Heart left ventricle (tissue), 13 donors: ENCODE data around the gene FNIP1.

Experiments used
- CTCF ChIP-seq, 12 donors: fragments of 200-600 bp; sonication (generic) in 4 of 12; IDR thresholded peaks; one replicate each; pipeline versions ENCODE4 v1.5.0 to v1.8.0; 2018 to 2022; ENCODE audit warnings: antibody characterized with exemption in 12 of 12, mild to moderate bottlenecking in 5 of 12
- POLR2A ChIP-seq, 2 donors: fragments of 450-650 bp; IDR thresholded peaks; one replicate each; pipeline ENCODE4 v1.6.1; 2017; ENCODE audit warnings: antibody characterized with exemption in 2 of 2, mild to moderate bottlenecking in 2 of 2, moderate library complexity in 2 of 2
- donor health status: ischemic (EF 13 %, LVEDD 7.1; RV severe dilation, severe dysfunction).
- donor health status: DM: no; HTN: yes; CAD: no.
- donor health status: DM: no; HTN: no; CAD: no.
- donor health status: ischemic (EF 25% LVEDD 6.9; RV normal size, moderate dysfunction).
- donor health status: ischemic (EF 25% LVEDD 5.7; RV mildly dilated, moderate dysfunction).
- donor health status: ischemic (EF 35%, LVEDD 5.7; RV mildly dilated, moderate dysfunction).
- donor health status: nonischemic (EF 11% LVEDD 7.7; RV severe dilation, severe dysfunction).
- donor health status: DM: yes; HTN: yes; CAD: no.
- donor health status: PGD.
- donor health status: ischemic (EF 29% LVEDD 5.4; RV normal size, mild dysfunction).
- donor health status: nonischemic (EF 23%, LVEDD 6.1; RV moderate dilation, normal function).

- TF ChIP-seq CTCF (IDR thresholded peaks at IDR 0.05) (no peak), POLR2A (IDR thresholded peaks at IDR 0.05) (no peak)
These were observed 38.8 kb downstream of the FNIP1 start for GRCh38 chr5:131757830-131758519.
